H1 (cell line): ENCODE data around the gene YPEL4. TPM values are rescaled to one million over a fixed set of nuclear protein-coding genes. Genes with fewer than 3 reads are reported as not detected.
"Not testable (repeated sequence)": the region's sequence is repeated elsewhere in the genome, so short reads cannot be mapped to it uniquely, and the experiment has no call there.

Source experiments
- CTCF ChIA-PET: fragments of 300-600 bp; sonication (Branson Sonifier 250); formaldehyde crosslinking; loops from one replicate; lab custom pipeline; 2021; ENCODE audit not compliant: partially characterized antibody; lab: Charles Lee
- POLR2A ChIA-PET: fragments of 300-600 bp; sonication (Branson Sonifier 250); formaldehyde crosslinking; loops from one replicate; lab custom pipeline; 2021; ENCODE audit warnings: inconsistent platforms; ENCODE audit not compliant: partially characterized antibody; lab: Charles Lee
- DNase-seq, 2 experiments: peaks; one replicate each; pipeline versions ENCODE4 v3.0.0 to v3.0.0-alpha.2; 2010 to 2022; ENCODE audit warnings: low spot score in 2 of 2, low read depth in 1 of 2, mixed read lengths in 1 of 2
- FAIRE-seq: peaks from 2 replicates; lab custom pipeline; 2011; peaks lifted over from hg19 to GRCh38; lab: Jason Lieb, UNC
- H2AFZ ChIP-seq: 2 replicates; pipeline ENCODE4 v1.8.1; 2012; ENCODE audit warnings: low read length, inconsistent platforms
- H2AK5ac ChIP-seq: 2 replicates; pipeline ENCODE4 v1.6.1; 2013; ENCODE audit warnings: low read depth, low read length
- H2BK120ac ChIP-seq: replicated peaks from 2 replicates; pipeline ENCODE3; 2013; ENCODE audit warnings: low read depth, low read length, inconsistent platforms
- H2BK12ac ChIP-seq: 2 replicates; pipeline ENCODE4 v1.6.1; 2013; ENCODE audit warnings: low read depth, low read length
- H2BK15ac ChIP-seq: 2 replicates; pipeline ENCODE4 v1.6.1; 2013; ENCODE audit warnings: low read length
- H2BK20ac ChIP-seq: 2 replicates; pipeline ENCODE4 v1.6.1; 2013; ENCODE audit warnings: low read length
- H2BK5ac ChIP-seq: 2 replicates; pipeline ENCODE4 v1.6.1; 2013; ENCODE audit warnings: low read depth, low read length
- H3K14ac ChIP-seq: 2 replicates; pipeline ENCODE4 v1.6.1; 2013; ENCODE audit warnings: inconsistent platforms; ENCODE audit not compliant: insufficient read length
- H3K18ac ChIP-seq: 2 replicates; pipeline ENCODE4 v1.6.1; 2013; ENCODE audit warnings: low read length; ENCODE audit errors: extremely low read depth
- H3K23ac ChIP-seq: 2 replicates; pipeline ENCODE4 v1.6.1; 2013; ENCODE audit warnings: inconsistent platforms; ENCODE audit not compliant: insufficient read length
- H3K23me2 ChIP-seq: 2 replicates; pipeline ENCODE4 v1.6.1; 2013; ENCODE audit warnings: low read depth, low read length
- H3K27ac ChIP-seq: 2 replicates; pipeline ENCODE4 v1.6.1; 2011; ENCODE audit warnings: low read depth, low read length, inconsistent platforms
- H3K27me3 ChIP-seq, 4 experiments: replicated peaks in 1 of 4; 1 replicate in 1 of 4; 2 replicates in 3 of 4; pipeline versions ENCODE4 v1.6.1 to v1.8.1; 2011 to 2013; ENCODE audit warnings: low read length in 3 of 4, mild to moderate bottlenecking in 3 of 4, inconsistent platforms in 2 of 4, mixed read lengths in 2 of 4, moderate library complexity in 1 of 4; ENCODE audit not compliant: control insufficient read depth in 3 of 4, insufficient read depth in 3 of 4; ENCODE audit errors: extremely low read depth in 1 of 4
- H3K36me3 ChIP-seq, 4 experiments: 2 replicates each; pipeline versions ENCODE4 v1.6.1 to v1.8.1; 2011 to 2013; ENCODE audit warnings: mild to moderate bottlenecking in 4 of 4, low read length in 3 of 4, moderate library complexity in 2 of 4, control low read depth in 1 of 4, inconsistent platforms in 1 of 4; ENCODE audit not compliant: insufficient read depth in 4 of 4, control insufficient read depth in 2 of 4
- H3K4ac ChIP-seq: replicated peaks from 2 replicates; pipeline ENCODE3; 2013; ENCODE audit warnings: low read length, low read depth, mixed read lengths, inconsistent platforms; ENCODE audit not compliant: insufficient read length
- H3K4me1 ChIP-seq, 4 experiments: replicated peaks in 1 of 4; 1 replicate in 1 of 4; 2 replicates in 3 of 4; pipeline versions ENCODE4 v1.6.1 to v1.8.1; 2011 to 2013; ENCODE audit warnings: low read length in 3 of 4, inconsistent platforms in 2 of 4, mixed read lengths in 1 of 4; ENCODE audit not compliant: insufficient read depth in 4 of 4, control insufficient read depth in 3 of 4
- H3K4me2 ChIP-seq, 2 experiments: 2 replicates each; pipeline versions ENCODE4 v1.6.1 to v1.8.1; 2011 to 2013; ENCODE audit warnings: low read depth in 2 of 2, low read length in 2 of 2, control low read depth in 1 of 2, inconsistent platforms in 1 of 2, mild to moderate bottlenecking in 1 of 2; ENCODE audit not compliant: insufficient read depth in 1 of 2
- H3K4me3 ChIP-seq, 4 experiments: fragments of 200-600, 300-600 bp in 1 of 4; sonication (generic), shearing (Covaris generic), sonication (Bioruptor Twin) in 1 of 4; 2 replicates each; pipeline versions ENCODE4 v1.5.1 to v1.8.1; 2011 to 2016; ENCODE audit warnings: low read length in 4 of 4, low read depth in 3 of 4, control low read depth in 2 of 4, inconsistent platforms in 2 of 4, mild to moderate bottlenecking in 2 of 4, mixed read lengths in 1 of 4, moderate library complexity in 1 of 4; ENCODE audit not compliant: insufficient read depth in 2 of 4; ENCODE audit errors: extremely low read depth in 1 of 4
- H3K56ac ChIP-seq: replicated peaks from 2 replicates; pipeline ENCODE3; 2013; ENCODE audit warnings: low read depth, mild to moderate bottlenecking, mixed read lengths, low read length, inconsistent platforms; ENCODE audit not compliant: insufficient read length
- H3K79me1 ChIP-seq: 2 replicates; pipeline ENCODE4 v1.6.1; 2013; ENCODE audit warnings: low read depth, low read length, control low read depth
- H3K79me2 ChIP-seq, 2 experiments: 2 replicates each; pipeline versions ENCODE4 v1.6.1 to v1.8.1; 2012 to 2013; ENCODE audit warnings: low read length in 2 of 2, mild to moderate bottlenecking in 2 of 2, inconsistent platforms in 1 of 2; ENCODE audit not compliant: insufficient read depth in 2 of 2, control insufficient read depth in 1 of 2
- H3K9ac ChIP-seq, 4 experiments: replicated peaks in 1 of 4; 1 replicate in 1 of 4; 2 replicates in 3 of 4; pipeline versions ENCODE4 v1.6.1 to v1.8.1; 2011 to 2013; ENCODE audit warnings: low read depth in 3 of 4, low read length in 3 of 4, control low read depth in 2 of 4, mild to moderate bottlenecking in 2 of 4, moderate library complexity in 2 of 4, inconsistent platforms in 1 of 4; ENCODE audit errors: extremely low read depth in 1 of 4
- H3K9me3 ChIP-seq, 2 experiments: 2 replicates each; pipeline versions ENCODE4 v1.6.1 to v1.8.1; 2012 to 2013; ENCODE audit warnings: mild to moderate bottlenecking in 2 of 2, moderate library complexity in 2 of 2, control low read depth in 1 of 2, inconsistent platforms in 1 of 2, low read depth in 1 of 2, low read length in 1 of 2, mixed read lengths in 1 of 2; ENCODE audit not compliant: insufficient read depth in 2 of 2
- H4K20me1 ChIP-seq, 2 experiments: replicated peaks in 1 of 2; 2 replicates each; pipeline versions ENCODE3 to v1.8.1; 2011 to 2013; ENCODE audit warnings: inconsistent platforms in 2 of 2, low read length in 2 of 2, mild to moderate bottlenecking in 1 of 2; ENCODE audit not compliant: insufficient read depth in 2 of 2, control insufficient read depth in 1 of 2
- H4K5ac ChIP-seq: 2 replicates; pipeline ENCODE4 v1.6.1; 2013; ENCODE audit warnings: low read length, low read depth, mixed read lengths, inconsistent platforms; ENCODE audit not compliant: insufficient read length
- H4K8ac ChIP-seq: 2 replicates; pipeline ENCODE4 v1.8.0; 2013; ENCODE audit warnings: mild to moderate bottlenecking, moderate library complexity, low read length, inconsistent platforms; ENCODE audit not compliant: insufficient read depth; ENCODE audit errors: extremely low read depth
- H4K91ac ChIP-seq: replicated peaks from 2 replicates; pipeline ENCODE3; 2013; ENCODE audit warnings: low read length, mixed read lengths, inconsistent platforms; ENCODE audit not compliant: insufficient read length
- POLR2AphosphoS5 ChIP-seq: IDR thresholded peaks from 2 replicates; pipeline ENCODE4 v1.6.1; 2011; ENCODE audit warnings: low read depth, low read length
- WGBS, 2 experiments: shearing (Covaris generic) in 1 of 2; methylation state at CpG; one replicate each; pipeline versions ENCODE4 v1.1.6 to v1.1.7; 2013 to 2015; ENCODE audit warnings: low lambda C conversion rate in 2 of 2, mixed read lengths in 2 of 2, inconsistent platforms in 1 of 2, low coverage in 1 of 2, missing lambda C conversion rate in 1 of 2; ENCODE audit not compliant: insufficient replicate concordance in 2 of 2, insufficient coverage in 1 of 2, insufficient read length in 1 of 2; ENCODE audit errors: extremely low coverage in 1 of 2, missing lambda C conversion rate in 1 of 2; 5-methylcytosine and 5-hydroxymethylcytosine counted together
- polyA plus RNA-seq, 7 experiments: library from polyadenylated mRNA; depleted of rRNA in 3 of 7; stranded (reverse) in 5 of 7; unstranded in 2 of 7; fragments of >200 nt in 5 of 7; fragments of 200-250 nt in 2 of 7; gene quantifications; 1 replicate in 5 of 7; 2 replicates in 1 of 7; 4 replicates in 1 of 7; pipeline versions ENCODE4 v1.2.1 to v1.2.3, GENCODE V29; 2011 to 2013; ENCODE audit warnings: missing spikeins in 2 of 7, mixed read lengths in 2 of 7
- total RNA-seq: library from RNA; stranded (reverse); fragmentation: NEBNext Ultra II Directional; extraction: Animal tissue kit (Norgen Biotek cat#: 25700); gene quantifications from 2 replicates; pipeline ENCODE4 v1.2.1, GENCODE V29; 2021

YPEL4 gene
- total and polyA plus RNA-seq, 2 of the 8 experiments (the other 6 are each of a cell fraction or from before 2014, with no cell fraction given): 0.13 to 0.38 TPM

- H2AK5ac ChIP-seq, FAIRE-seq: not testable (repeated sequence)
- peaks cover 16 to 27% (median 21%) of the 10 kb centered on the region in 4 experiments for H3K4me1 ChIP-seq
Observed at GRCh38 chr11:57652230-57652629, 2.5 kb upstream of the YPEL4 start.

More at GRCh38 chr11:57652230-57652629, 2.5 kb upstream of the YPEL4 start:
- H3K14ac ChIP-seq, H3K79me1 ChIP-seq, H2BK5ac ChIP-seq, H4K91ac ChIP-seq, H4K20me1 ChIP-seq, H3K23ac ChIP-seq, H4K5ac ChIP-seq, H3K27ac ChIP-seq, H3K4ac ChIP-seq, H3K36me3 ChIP-seq, H3K4me2 ChIP-seq, H3K56ac ChIP-seq, H2BK12ac ChIP-seq, H3K79me2 ChIP-seq, H2BK20ac ChIP-seq, DNase-seq, H3K4me3 ChIP-seq, H2AFZ ChIP-seq, H3K18ac ChIP-seq, H3K9me3 ChIP-seq, H3K9ac ChIP-seq, H2BK120ac ChIP-seq, H2BK15ac ChIP-seq, H3K27me3 ChIP-seq: not testable (repeated sequence)
- TF ChIP-seq POLR2AphosphoS5: peak; percentile 83
- CTCF ChIA-PET: interaction anchor here (1.1 to 2.8 kb wide), 6 partner anchors 8 to 194 kb away, joined by 3 to 20 read pairs (median 5); no protein-coding TSS in a partner anchor
- Histone ChIP-seq H3K23me2 (peaks cover 28% of the 10 kb centered on the region), H4K8ac (0 out of 2 replicates have a peak overlapping the region, but pooled peaks have one; percentile 7)
- WGBS, 2 experiments: 95% methylated on average over 14 of the region's 14 CpGs; no CpG with 5 or more reads in 1 of the 2 experiments
- POLR2A ChIA-PET: interaction anchor here (0.7 to 29.6 kb wide), 21 partner anchors 1 to 859 kb away, joined by 3 to 1546 read pairs (median 3); partner anchors contain the start of genes CLP1, RTN4RL2, SELENOH and SERPING1
